AG10803 (cell line): ENCODE measurements around the gene DOCK4.

Source experiments
- DNase-seq: peaks from one replicate; pipeline ENCODE4 v3.0.0; 2010; ENCODE audit warnings: low read depth
- H3K4me3 ChIP-seq: 2 replicates; pipeline ENCODE4 v1.5.1; 2011; ENCODE audit warnings: mild to moderate bottlenecking, low read length, control low read depth
- TF ChIP-seq, protein P1 (sequence below): conservative IDR thresholded peaks from 2 replicates; pipeline ENCODE4 v1.5.1; 2011; ENCODE audit warnings: mild to moderate bottlenecking, low read length, control low read depth, inconsistent platforms

The DOCK4 gene

DNA sequence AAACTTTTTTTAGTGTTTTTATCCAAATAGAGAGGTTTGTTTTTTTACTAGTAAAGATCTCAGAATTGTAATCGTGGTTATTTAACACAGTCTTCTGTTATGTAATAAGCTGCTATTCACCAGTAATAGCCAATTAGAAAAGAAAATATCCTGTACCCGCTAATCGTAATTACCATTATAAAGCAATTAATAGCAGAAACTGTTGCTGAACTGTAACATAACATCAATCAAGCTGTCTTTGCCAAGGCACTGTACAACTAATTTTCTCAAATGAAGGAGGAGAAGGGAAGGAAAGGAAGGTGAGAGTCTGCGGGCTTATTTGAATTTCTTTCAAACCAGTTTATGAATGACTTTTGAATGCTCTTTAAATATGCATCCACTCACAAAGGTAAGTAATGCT lies 9.6 kb upstream of the DOCK4 start:
- TF ChIP-seq, protein P1, sequence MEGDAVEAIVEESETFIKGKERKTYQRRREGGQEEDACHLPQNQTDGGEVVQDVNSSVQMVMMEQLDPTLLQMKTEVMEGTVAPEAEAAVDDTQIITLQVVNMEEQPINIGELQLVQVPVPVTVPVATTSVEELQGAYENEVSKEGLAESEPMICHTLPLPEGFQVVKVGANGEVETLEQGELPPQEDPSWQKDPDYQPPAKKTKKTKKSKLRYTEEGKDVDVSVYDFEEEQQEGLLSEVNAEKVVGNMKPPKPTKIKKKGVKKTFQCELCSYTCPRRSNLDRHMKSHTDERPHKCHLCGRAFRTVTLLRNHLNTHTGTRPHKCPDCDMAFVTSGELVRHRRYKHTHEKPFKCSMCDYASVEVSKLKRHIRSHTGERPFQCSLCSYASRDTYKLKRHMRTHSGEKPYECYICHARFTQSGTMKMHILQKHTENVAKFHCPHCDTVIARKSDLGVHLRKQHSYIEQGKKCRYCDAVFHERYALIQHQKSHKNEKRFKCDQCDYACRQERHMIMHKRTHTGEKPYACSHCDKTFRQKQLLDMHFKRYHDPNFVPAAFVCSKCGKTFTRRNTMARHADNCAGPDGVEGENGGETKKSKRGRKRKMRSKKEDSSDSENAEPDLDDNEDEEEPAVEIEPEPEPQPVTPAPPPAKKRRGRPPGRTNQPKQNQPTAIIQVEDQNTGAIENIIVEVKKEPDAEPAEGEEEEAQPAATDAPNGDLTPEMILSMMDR: no peak
- no peak for DNase-seq

DNA sequence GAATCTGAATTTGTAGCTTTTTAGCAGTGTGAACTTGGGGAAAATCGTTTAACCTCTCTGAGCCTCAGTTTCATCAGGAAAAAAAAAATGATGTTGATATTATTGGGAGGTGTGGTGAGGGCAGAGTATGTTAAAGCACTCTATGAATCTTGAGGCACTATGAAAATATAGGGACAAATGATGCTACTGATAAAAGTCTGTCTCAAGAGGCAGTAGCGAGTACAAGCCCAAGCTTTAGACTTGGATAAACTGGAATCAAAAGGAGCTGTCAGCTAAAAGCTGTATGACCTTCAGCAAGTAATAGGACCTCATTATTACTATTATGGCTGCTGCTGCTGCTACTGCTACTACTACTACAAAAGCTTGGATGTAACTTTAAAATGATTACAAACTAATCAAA lies 8.7 kb upstream of the DOCK4 start:
- DNase-seq: no peak
- H3K4me3 ChIP-seq: no peak overlapping the region
- TF ChIP-seq, protein P1: no peak

More for the DNA sequence above, 9.6 kb upstream of the DOCK4 start:
- H3K4me3 ChIP-seq: no peak overlapping the region

DNA sequence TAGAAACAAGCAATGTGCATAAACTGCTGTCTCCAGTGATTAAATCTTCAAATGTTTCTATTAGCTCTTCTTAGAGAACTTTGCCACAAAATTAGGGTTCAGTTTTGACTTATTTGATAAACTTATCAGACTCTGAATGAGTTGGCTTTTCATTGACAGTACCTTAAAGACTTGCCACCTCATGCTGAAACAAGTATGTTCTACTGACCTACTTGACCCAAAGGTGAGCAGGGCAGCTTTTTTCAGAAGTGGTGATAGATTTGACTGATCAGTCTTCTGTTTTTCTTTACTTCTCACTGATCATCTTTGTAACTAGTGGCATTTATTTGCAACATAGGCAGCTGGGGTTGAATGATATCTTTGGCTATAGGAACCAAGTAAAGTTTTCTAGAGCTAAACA lies 8.1 kb upstream of the DOCK4 start:
- no peak overlapping the region for H3K4me3 ChIP-seq
- no peak for DNase-seq
- TF ChIP-seq, protein P1: no peak

DNA sequence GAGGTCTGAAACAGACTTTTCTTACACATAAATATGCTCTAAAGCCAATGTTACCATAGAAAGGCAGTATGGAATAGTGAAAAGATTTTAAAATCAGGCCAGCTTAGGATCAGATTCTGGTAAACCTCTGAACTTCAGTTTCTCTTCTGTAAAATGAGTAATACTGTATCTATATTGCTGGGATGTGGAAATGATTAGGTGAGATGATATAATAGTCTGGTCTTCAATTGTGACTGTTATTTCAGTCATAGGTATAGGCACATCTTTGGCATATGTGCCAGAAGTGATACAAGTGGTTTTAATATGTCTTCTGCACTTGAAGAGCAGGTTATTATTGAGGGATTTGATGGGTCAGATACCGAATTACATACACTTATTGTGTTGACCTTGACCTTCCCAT lies 7.5 kb upstream of the DOCK4 start:
- no peak for DNase-seq
- TF ChIP-seq, protein P1: no peak
- H3K4me3 ChIP-seq: no peak overlapping the region

DNA sequence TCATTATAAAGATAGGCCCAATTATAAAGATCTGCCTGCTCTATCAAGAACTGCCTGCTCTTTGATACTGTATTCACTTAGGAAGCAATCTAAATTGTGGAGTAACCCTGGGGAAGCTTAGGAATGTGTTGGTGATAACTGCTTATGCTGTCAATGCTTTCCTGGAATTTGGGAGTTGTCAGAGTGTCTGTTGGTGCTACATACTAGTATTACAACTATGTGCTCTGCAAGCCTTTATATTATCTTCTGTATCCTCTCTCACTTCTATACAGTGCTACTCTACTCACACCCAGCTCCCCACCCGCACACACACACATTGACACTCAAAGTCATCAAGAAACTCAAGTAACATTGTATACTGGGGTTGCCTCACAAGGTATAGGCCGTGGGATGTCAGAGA lies 6.4 kb upstream of the DOCK4 start:
- no peak overlapping the region for H3K4me3 ChIP-seq
- TF ChIP-seq, protein P1: no peak
- DNase-seq: peak; percentile 33

DNA sequence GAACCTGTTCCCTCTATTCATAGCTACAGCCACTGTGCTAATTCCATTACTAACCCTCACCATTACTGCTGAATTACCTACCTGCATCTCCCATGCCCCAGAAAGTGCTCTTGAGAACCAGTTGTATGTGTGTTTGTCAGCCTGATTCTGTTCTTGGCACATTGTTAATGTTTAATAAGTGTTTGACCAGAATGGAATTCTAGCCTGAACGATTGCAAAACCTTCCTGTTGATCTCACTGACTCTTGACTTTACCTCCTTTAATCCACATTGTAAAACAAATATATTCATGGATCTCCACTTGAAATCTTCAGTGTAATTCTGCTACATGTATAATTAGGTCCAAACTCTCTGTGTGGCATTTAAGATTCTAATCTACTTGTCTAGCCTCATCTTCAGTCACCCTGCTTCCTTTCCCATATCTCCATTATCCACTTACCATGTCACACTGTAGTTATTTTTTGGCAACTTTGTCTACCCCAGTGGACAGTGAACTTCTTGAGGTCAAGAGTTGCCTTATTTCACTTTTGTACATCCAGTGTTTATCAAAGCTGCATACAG lies 5.2 kb upstream of the DOCK4 start:
- DNase-seq: peak; percentile 72
- no peak overlapping the region for H3K4me3 ChIP-seq
- TF ChIP-seq, protein P1: no peak

DNA sequence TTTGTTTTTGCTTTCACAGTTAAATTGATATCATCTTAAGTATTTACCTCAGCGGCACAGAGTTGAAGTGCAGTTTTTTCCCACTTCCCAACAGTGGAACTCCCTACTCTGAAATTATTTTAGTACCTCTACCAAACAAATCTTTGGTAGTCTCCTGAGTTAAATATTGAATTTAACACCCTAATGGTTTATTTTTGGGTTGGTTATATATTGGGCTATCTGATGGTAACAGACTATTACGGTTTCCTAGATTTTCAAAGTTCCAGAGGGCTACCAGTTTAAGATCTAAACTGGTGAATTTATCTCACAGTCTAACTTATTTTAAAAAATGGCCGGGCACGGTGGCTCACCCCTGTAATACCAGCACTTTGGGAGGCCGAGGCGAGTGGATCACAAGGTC lies 1.6 kb upstream of the DOCK4 start:
- TF ChIP-seq, protein P1: no peak

More for the DNA sequence above, 1.6 kb upstream of the DOCK4 start:
- H3K4me3 ChIP-seq: peak overlapping the region; percentile 94
- no peak for DNase-seq
